H9 (cell line): Measurements from ENCODE around the gene AFF1. TPM values are rescaled to one million over a fixed set of nuclear protein-coding genes. Genes with fewer than 3 reads are reported as not detected.

ENCODE experiments used
- DNase-seq: peaks from one replicate; pipeline ENCODE4 v3.0.0-alpha.2; 2017
- H2AFZ ChIP-seq: one replicate; pipeline ENCODE4 v1.6.1; 2013; ENCODE audit warnings: mild to moderate bottlenecking, low read length, control low read depth, moderate library complexity
- H2AK5ac ChIP-seq: 2 replicates; pipeline ENCODE4 v1.6.1; 2013; ENCODE audit warnings: low read length, control low read depth, mixed read lengths; ENCODE audit not compliant: insufficient read length
- H2BK120ac ChIP-seq: one replicate; pipeline ENCODE4 v1.6.1; 2013; ENCODE audit warnings: low read depth, mild to moderate bottlenecking, low read length, control low read depth, inconsistent platforms; ENCODE audit not compliant: poor library complexity, severe bottlenecking
- H2BK12ac ChIP-seq: 2 replicates; pipeline ENCODE4 v1.6.1; 2013; ENCODE audit warnings: low read length, control low read depth, mixed read lengths, low read depth; ENCODE audit not compliant: insufficient read length
- H2BK15ac ChIP-seq: 2 replicates; pipeline ENCODE4 v1.6.1; 2013; ENCODE audit warnings: low read depth, low read length, control low read depth
- H2BK20ac ChIP-seq: one replicate; pipeline ENCODE4 v1.6.1; 2013; ENCODE audit warnings: low read depth, mild to moderate bottlenecking, low read length, control low read depth, inconsistent platforms; ENCODE audit not compliant: poor library complexity, severe bottlenecking
- H2BK5ac ChIP-seq: 2 replicates; pipeline ENCODE4 v1.6.1; 2013; ENCODE audit warnings: low read length, control low read depth, mixed read lengths; ENCODE audit not compliant: insufficient read length
- H3K14ac ChIP-seq: 2 replicates; pipeline ENCODE4 v1.6.1; 2013; ENCODE audit warnings: low read length, control low read depth; ENCODE audit not compliant: insufficient read depth
- H3K18ac ChIP-seq: 2 replicates; pipeline ENCODE4 v1.6.1; 2013; ENCODE audit warnings: low read depth, mild to moderate bottlenecking, mixed read lengths, low read length, control low read depth; ENCODE audit not compliant: insufficient read length
- H3K23ac ChIP-seq: 2 replicates; pipeline ENCODE4 v1.6.1; 2013; ENCODE audit warnings: low read length, control low read depth, mixed read lengths, low read depth; ENCODE audit not compliant: insufficient read length
- H3K23me2 ChIP-seq: 2 replicates; pipeline ENCODE4 v1.6.1; 2013; ENCODE audit warnings: low read depth, mild to moderate bottlenecking, mixed read lengths, low read length, control low read depth; ENCODE audit not compliant: insufficient read length, poor library complexity, severe bottlenecking
- H3K27ac ChIP-seq: 2 replicates; pipeline ENCODE4 v1.5.1; 2013; ENCODE audit warnings: low read length, control low read depth, mixed read lengths, low read depth; ENCODE audit not compliant: insufficient read length
- H3K27me3 ChIP-seq: 2 replicates; pipeline ENCODE4 v1.6.1; 2013; ENCODE audit warnings: low read length, control low read depth, inconsistent platforms; ENCODE audit not compliant: insufficient read depth
- H3K4ac ChIP-seq: 2 replicates; pipeline ENCODE4 v1.6.1; 2013; ENCODE audit warnings: low read depth, mild to moderate bottlenecking, control low read depth, inconsistent platforms, low read length, moderate library complexity
- H3K4me1 ChIP-seq: 2 replicates; pipeline ENCODE4 v1.6.1; 2013; ENCODE audit warnings: low read length, control low read depth, inconsistent platforms; ENCODE audit not compliant: insufficient read depth
- H3K4me2 ChIP-seq: 2 replicates; pipeline ENCODE4 v1.6.1; 2013; ENCODE audit warnings: low read length, control low read depth, mixed read lengths; ENCODE audit not compliant: insufficient read length, insufficient read depth
- H3K56ac ChIP-seq: 2 replicates; pipeline ENCODE4 v1.6.1; 2013; ENCODE audit warnings: low read depth, mild to moderate bottlenecking, mixed read lengths, low read length, control low read depth; ENCODE audit not compliant: insufficient read length
- H3K79me1 ChIP-seq: 2 replicates; pipeline ENCODE4 v1.6.1; 2013; ENCODE audit warnings: low read depth, mild to moderate bottlenecking, moderate library complexity, low read length, control low read depth, inconsistent platforms; ENCODE audit not compliant: insufficient read depth, poor library complexity, severe bottlenecking
- H3K79me2 ChIP-seq: 2 replicates; pipeline ENCODE4 v1.6.1; 2013; ENCODE audit warnings: low read length, control low read depth, inconsistent platforms; ENCODE audit not compliant: insufficient read depth
- H3K9ac ChIP-seq: 2 replicates; pipeline ENCODE4 v1.6.1; 2013; ENCODE audit warnings: low read length, control low read depth, mixed read lengths; ENCODE audit not compliant: insufficient read length; ENCODE audit errors: extremely low read depth
- H3K9me3 ChIP-seq: one replicate; pipeline ENCODE4 v1.6.1; 2013; ENCODE audit warnings: low read depth, low read length, inconsistent platforms; ENCODE audit not compliant: control insufficient read depth
- H3T11ph ChIP-seq: one replicate; pipeline ENCODE4 v1.6.1; 2013; ENCODE audit warnings: mild to moderate bottlenecking, low read length, control low read depth, inconsistent platforms
- H4K20me1 ChIP-seq: one replicate; pipeline ENCODE4 v1.6.1; 2013; ENCODE audit not compliant: control insufficient read depth, insufficient read length, insufficient read depth
- H4K5ac ChIP-seq: 2 replicates; pipeline ENCODE4 v1.6.1; 2013; ENCODE audit warnings: low read depth, mild to moderate bottlenecking, mixed read lengths, low read length, control low read depth; ENCODE audit not compliant: insufficient read length
- H4K8ac ChIP-seq: replicated peaks from 2 replicates; pipeline ENCODE4 v1.6.1; 2013; ENCODE audit warnings: low read length, control low read depth, mixed read lengths, low read depth; ENCODE audit not compliant: insufficient read length
- H4K91ac ChIP-seq: 2 replicates; pipeline ENCODE4 v1.6.1; 2013; ENCODE audit warnings: low read depth, mild to moderate bottlenecking, moderate library complexity, mixed read lengths, low read length, control low read depth; ENCODE audit not compliant: insufficient read length
- H3K27ac Mint-ChIP-seq, 3 experiments: 2 replicates in 2 of 3; 3 replicates in 1 of 3; pipeline ENCODE4 v1.8.0; 2020 to 2021; ENCODE audit warnings: mixed read lengths in 3 of 3, mild to moderate bottlenecking in 1 of 3, moderate library complexity in 1 of 3
- H3K27me3 Mint-ChIP-seq: 2 replicates; pipeline ENCODE4 v1.8.0; 2021; ENCODE audit warnings: low read depth, mild to moderate bottlenecking, moderate library complexity, mixed read lengths
- H3K36me3 Mint-ChIP-seq, 3 experiments: 2 replicates in 2 of 3; 3 replicates in 1 of 3; pipeline ENCODE4 v1.8.0; 2020 to 2021; ENCODE audit warnings: low read depth in 3 of 3, mixed read lengths in 3 of 3; ENCODE audit not compliant: insufficient read depth in 1 of 3
- H3K4me1 Mint-ChIP-seq, 2 experiments: 2 replicates each; pipeline ENCODE4 v1.8.0; 2020; ENCODE audit warnings: mixed read lengths in 2 of 2
- H3K4me3 Mint-ChIP-seq, 2 experiments: 2 replicates in 1 of 2; 3 replicates in 1 of 2; pipeline ENCODE4 v1.8.0; 2020 to 2021; ENCODE audit warnings: mild to moderate bottlenecking in 2 of 2, mixed read lengths in 2 of 2, moderate library complexity in 1 of 2
- H3K9me3 Mint-ChIP-seq, 2 experiments: 2 replicates in 1 of 2; 3 replicates in 1 of 2; pipeline ENCODE4 v1.8.0; 2020; ENCODE audit warnings: mild to moderate bottlenecking in 2 of 2, mixed read lengths in 2 of 2, moderate library complexity in 1 of 2
- WGBS: extraction: QIAGEN DNeasy Blood & Tissue Kit; methylation state at CpG from one replicate; pipeline ENCODE4 v1.1.7; 2013; ENCODE audit warnings: missing lambda C conversion rate, low lambda C conversion rate, mixed read lengths; ENCODE audit not compliant: insufficient read length; ENCODE audit errors: extremely low coverage; 5-methylcytosine and 5-hydroxymethylcytosine counted together
- total RNA-seq: library from RNA; stranded (reverse); gene quantifications from 2 replicates; pipeline ENCODE4 v1.2.1, GENCODE V29; 2021
- TF ChIP-seq, protein P1 (sequence below): fragments of 200-600 bp; sonication (generic); conservative IDR thresholded peaks from 3 replicates; pipeline ENCODE4 v1.8.0; 2021; ENCODE audit warnings: antibody characterized with exemption, mild to moderate bottlenecking

AFF1 gene
- total RNA-seq, 1 experiment from 2014 or later, result 74.5 TPM

DNA sequence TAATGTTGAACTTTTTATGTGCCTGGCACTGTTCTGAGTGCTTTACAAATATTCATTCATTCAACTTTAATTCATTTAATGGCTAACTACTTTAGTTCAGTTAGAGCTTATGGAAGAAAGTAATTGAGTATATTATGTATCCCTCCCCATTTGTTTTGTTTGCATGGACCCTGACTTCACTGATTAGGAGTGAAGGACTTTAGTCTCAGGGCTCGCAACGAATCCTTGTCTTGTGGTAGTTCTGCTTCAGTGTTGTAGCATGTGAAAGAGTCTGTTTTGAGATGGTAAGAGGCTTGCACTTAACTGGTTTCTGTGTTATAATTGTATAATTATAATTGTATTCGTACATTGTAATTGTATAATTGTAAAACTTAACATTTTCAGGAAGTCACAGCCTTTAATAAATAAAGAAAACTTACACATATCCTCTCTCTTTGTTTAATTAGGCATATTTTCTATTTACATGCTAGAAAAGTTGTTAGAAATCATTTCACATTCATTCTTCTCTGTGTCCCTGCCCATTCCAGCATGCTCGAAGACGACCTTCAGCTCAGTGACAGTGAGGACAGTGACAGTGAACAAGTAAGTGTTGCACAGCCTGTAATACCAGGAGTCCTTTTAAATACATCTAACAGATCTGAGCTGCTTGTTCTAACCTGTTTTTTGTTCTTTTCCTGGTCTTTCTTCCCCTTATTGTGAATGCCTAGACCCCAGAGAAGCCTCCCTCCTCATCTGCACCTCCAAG lies 170.5 kb downstream of the AFF1 start:
- no peaks in the 10 kb centered on the region for H3K9me3 Mint-ChIP-seq
- Histone ChIP-seq H3K79me2 (no peaks in the 10 kb centered on the region; the same call in 1 of the 2 replicates), H4K8ac (no peak overlapping the region), H2AK5ac (no peak overlapping the region), H2BK15ac (no peak overlapping the region), H3K4me2 (no peak overlapping the region), H3K23me2 (no peaks in the 10 kb centered on the region), H3K27ac (no peak overlapping the region), H4K20me1 (no peaks in the 10 kb centered on the region), H3K27me3 (no peaks in the 10 kb centered on the region), H2AFZ (no peak overlapping the region), H4K5ac (no peak overlapping the region), H2BK20ac (no peak overlapping the region), H3K4ac (no peak overlapping the region), H3K9me3 (no peaks in the 10 kb centered on the region), H2BK12ac (no peak overlapping the region), H2BK5ac (no peak overlapping the region), H3K23ac (no peak overlapping the region), H3K9ac (no peak overlapping the region), H3T11ph (no peak overlapping the region), H3K56ac (no peak overlapping the region), H3K4me1 (no peaks in the 10 kb centered on the region), H4K91ac (no peak overlapping the region), H3K14ac (no peak overlapping the region), H3K79me1 (no peaks in the 10 kb centered on the region), H2BK120ac (no peak overlapping the region), H3K18ac (no peak overlapping the region)
- peak overlapping the region in 1 of 3 experiments; percentile 16; a peak in 2 of 7 replicates for H3K27ac Mint-ChIP-seq
- TF ChIP-seq, protein P1, sequence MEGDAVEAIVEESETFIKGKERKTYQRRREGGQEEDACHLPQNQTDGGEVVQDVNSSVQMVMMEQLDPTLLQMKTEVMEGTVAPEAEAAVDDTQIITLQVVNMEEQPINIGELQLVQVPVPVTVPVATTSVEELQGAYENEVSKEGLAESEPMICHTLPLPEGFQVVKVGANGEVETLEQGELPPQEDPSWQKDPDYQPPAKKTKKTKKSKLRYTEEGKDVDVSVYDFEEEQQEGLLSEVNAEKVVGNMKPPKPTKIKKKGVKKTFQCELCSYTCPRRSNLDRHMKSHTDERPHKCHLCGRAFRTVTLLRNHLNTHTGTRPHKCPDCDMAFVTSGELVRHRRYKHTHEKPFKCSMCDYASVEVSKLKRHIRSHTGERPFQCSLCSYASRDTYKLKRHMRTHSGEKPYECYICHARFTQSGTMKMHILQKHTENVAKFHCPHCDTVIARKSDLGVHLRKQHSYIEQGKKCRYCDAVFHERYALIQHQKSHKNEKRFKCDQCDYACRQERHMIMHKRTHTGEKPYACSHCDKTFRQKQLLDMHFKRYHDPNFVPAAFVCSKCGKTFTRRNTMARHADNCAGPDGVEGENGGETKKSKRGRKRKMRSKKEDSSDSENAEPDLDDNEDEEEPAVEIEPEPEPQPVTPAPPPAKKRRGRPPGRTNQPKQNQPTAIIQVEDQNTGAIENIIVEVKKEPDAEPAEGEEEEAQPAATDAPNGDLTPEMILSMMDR, result no peak
- peaks cover 6 to 23% (median 15%) of the 10 kb centered on the region in 3 experiments; a peak in 6 of 7 replicates for H3K36me3 Mint-ChIP-seq
- WGBS, result no CpG with 5 or more reads among the region's 5 CpGs
- H3K4me1 Mint-ChIP-seq, result peaks cover 7 to 8% of the 10 kb centered on the region in 2 experiments
- H3K4me3 Mint-ChIP-seq, result no peak overlapping the region
- no peaks in the 10 kb centered on the region for H3K27me3 Mint-ChIP-seq
- DNase-seq, result no peak
